HCT116 (cell line): ENCODE measurements around the gene TTC29. TPM values are rescaled to one million over a fixed set of nuclear protein-coding genes. Genes with fewer than 3 reads are reported as not detected.

Source experiments
- ATAC-seq: fragments of 200-7000 bp; cut with Tn5 transposase; 2 replicates; pipeline ENCODE4 v1.9.1; 2020; ENCODE audit warnings: mild to moderate bottlenecking, moderate library complexity
- BruUV-seq: library from RNA; stranded (reverse); fragments of 400-500 nt; replicated peaks from 2 replicates; lab custom pipeline; 2021; lab: Mats Ljungman, UMichigan
- CTCF ChIA-PET: fragments of 300-600 bp; sonication (Branson Sonifier 250); formaldehyde crosslinking; loops from one replicate; lab custom pipeline; 2021; ENCODE audit warnings: antibody characterized with exemption; lab: Charles Lee
- POLR2A ChIA-PET: fragments of 300-600, 350-600 bp; sonication (Branson Sonifier 250); formaldehyde crosslinking; loops from one replicate; lab custom pipeline; 2021; ENCODE audit warnings: antibody characterized with exemption; lab: Charles Lee
- RAD21 ChIA-PET, 2 experiments: fragments of 300-600 bp; sonication (Branson Sonifier 250); formaldehyde crosslinking; loops; one replicate each; lab custom pipeline; 2023; ENCODE audit warnings: low total read pairs in 2 of 2; ENCODE audit not compliant: uncharacterized antibody in 2 of 2, unreplicated experiment in 2 of 2, low non-redundant PET in 1 of 2; lab: Charles Lee
- DNase-seq: peaks from one replicate; pipeline ENCODE4 v3.0.0-alpha.2; 2010; ENCODE audit warnings: low read depth, low spot score
- H2AFZ ChIP-seq: fragments of 200-600 bp; shearing (Covaris generic), sonication (generic); 2 replicates; pipeline ENCODE4 v1.6.1; 2017; ENCODE audit warnings: low read depth, mixed run types, mixed read lengths, antibody characterized with exemption, low read length; ENCODE audit not compliant: poor library complexity, severe bottlenecking
- H3K27ac ChIP-seq: 2 replicates; pipeline ENCODE4 v1.5.1; 2012; ENCODE audit warnings: low read depth, low read length
- H3K27me3 ChIP-seq: fragments of 200-600 bp; sonication (generic); 2 replicates; pipeline ENCODE4 v1.6.1; 2016; ENCODE audit warnings: mixed run types, low read length, mixed read lengths; ENCODE audit not compliant: insufficient read depth
- H3K36me3 ChIP-seq, 2 experiments: fragments of 200-500 bp in 1 of 2; fragments of 200-600 bp in 1 of 2; sonication (Bioruptor generic) in 1 of 2; sonication (generic) in 1 of 2; 2 replicates each; pipeline versions ENCODE4 v1.5.1 to v1.6.1; 2014 to 2016; ENCODE audit warnings: low read length in 2 of 2, inconsistent platforms in 1 of 2, mixed read lengths in 1 of 2, mixed run types in 1 of 2; ENCODE audit not compliant: insufficient read depth in 2 of 2, control insufficient read depth in 1 of 2
- H3K4me1 ChIP-seq, 2 experiments: fragments of 200-600 bp in 1 of 2; sonication (generic) in 1 of 2; 2 replicates each; pipeline versions ENCODE4 v1.5.1 to v1.6.1; 2012 to 2017; ENCODE audit warnings: low read length in 2 of 2, inconsistent platforms in 1 of 2, mild to moderate bottlenecking in 1 of 2, mixed read lengths in 1 of 2, mixed run types in 1 of 2, moderate library complexity in 1 of 2; ENCODE audit not compliant: insufficient read depth in 2 of 2, control insufficient read depth in 1 of 2
- H3K4me2 ChIP-seq: fragments of 200-600 bp; sonication (generic); 2 replicates; pipeline ENCODE4 v1.6.1; 2017; ENCODE audit warnings: mixed run types, low read length, mixed read lengths
- H3K4me3 ChIP-seq, 2 experiments: fragments of 200-600 bp in 1 of 2; sonication (generic) in 1 of 2; replicated peaks in 1 of 2; 2 replicates each; pipeline ENCODE4 v1.5.1; 2011 to 2016; ENCODE audit warnings: low read length in 2 of 2, control low read depth in 1 of 2, low read depth in 1 of 2, mild to moderate bottlenecking in 1 of 2, mixed read lengths in 1 of 2, mixed run types in 1 of 2
- H3K79me2 ChIP-seq: fragments of 200-600 bp; sonication (generic); 2 replicates; pipeline ENCODE4 v1.6.1; 2017; ENCODE audit warnings: mild to moderate bottlenecking, mixed run types, low read length, moderate library complexity, mixed read lengths; ENCODE audit not compliant: insufficient read depth
- H3K9ac ChIP-seq: fragments of 200-600 bp; sonication (generic); 2 replicates; pipeline ENCODE4 v1.6.1; 2016; ENCODE audit warnings: low read length, mixed read lengths
- H3K9me2 ChIP-seq: fragments of 200-600 bp; sonication (generic), shearing (Covaris generic); 2 replicates; pipeline ENCODE4 v1.6.1; 2017; ENCODE audit warnings: mixed run types, mild to moderate bottlenecking, moderate library complexity; ENCODE audit not compliant: insufficient read depth
- H3K9me3 ChIP-seq, 2 experiments: fragments of 200-500 bp in 1 of 2; fragments of 200-600 bp in 1 of 2; sonication (Bioruptor generic) in 1 of 2; sonication (generic) in 1 of 2; 2 replicates each; pipeline ENCODE4 v1.6.1; 2014 to 2017; ENCODE audit warnings: low read length in 2 of 2, mixed read lengths in 2 of 2, inconsistent platforms in 1 of 2, low read depth in 1 of 2, mild to moderate bottlenecking in 1 of 2, mixed run types in 1 of 2, moderate library complexity in 1 of 2; ENCODE audit not compliant: control insufficient read depth in 1 of 2, insufficient read depth in 1 of 2
- H4K20me1 ChIP-seq: fragments of 200-600 bp; sonication (generic), shearing (Covaris generic); 2 replicates; pipeline ENCODE4 v1.6.1; 2017; ENCODE audit warnings: mixed run types, mild to moderate bottlenecking, moderate library complexity; ENCODE audit not compliant: insufficient read depth
- CTCF ChIP-seq, 3 experiments: fragments of 200-600 bp in 1 of 3; sonication (generic) in 1 of 3; IDR thresholded peaks in 2 of 3; conservative IDR thresholded peaks in 1 of 3; 2 replicates each; pipeline ENCODE4 v1.5.1; 2012 to 2017; ENCODE audit warnings: low read depth in 2 of 3, low read length in 2 of 3, antibody characterized with exemption in 1 of 3, borderline replicate concordance in 1 of 3, control low read depth in 1 of 3, mild to moderate bottlenecking in 1 of 3, mixed read lengths in 1 of 3, mixed run types in 1 of 3, moderate library complexity in 1 of 3; ENCODE audit not compliant: insufficient read depth in 1 of 3
- EZH2phosphoT487 ChIP-seq: fragments of 200-600 bp; IDR thresholded peaks from 2 replicates; pipeline ENCODE4 v1.6.1; 2018; ENCODE audit warnings: antibody characterized with exemption, borderline replicate concordance
- RAD21 ChIP-seq: IDR thresholded peaks from 2 replicates; pipeline ENCODE4 v1.6.1; 2012; ENCODE audit warnings: low read depth, mild to moderate bottlenecking
- REST ChIP-seq: IDR thresholded peaks from 2 replicates; pipeline ENCODE4 v1.6.1; 2012; ENCODE audit warnings: low read depth
- intact Hi-C: fragments of 100-400 bp; cut with micrococcal nuclease; formaldehyde crosslinking; loops from 2 replicates; pipeline ENCODE4 v1.10.0; 2022
- total RNA-seq: library from RNA; stranded (reverse); gene quantifications from one replicate; pipeline ENCODE4 v1.2.1, GENCODE V29; 2021; ENCODE audit not compliant: unreplicated experiment

TTC29 gene
- total RNA-seq, 1 experiment from 2014 or later = not detected

GRCh38 chr4:146916479-146917076, 29.1 kb downstream of the TTC29 start:
- intact Hi-C loops = loop anchor here (2.0 to 10.0 kb wide), 4 partner anchors 574 to 1292 kb away; no protein-coding TSS in a partner anchor
- BruUV-seq = no TSS peak
- Histone ChIP-seq H3K9ac (no peak overlapping the region), H4K20me1 (no peaks in the 10 kb centered on the region; the same call in 1 of the 2 replicates), H3K4me3 (no peak overlapping the region), H2AFZ (no peak overlapping the region), H3K36me3 (no peaks in the 10 kb centered on the region), H3K79me2 (no peaks in the 10 kb centered on the region), H3K4me1 (no peaks in the 10 kb centered on the region), H3K9me2 (no peaks in the 10 kb centered on the region), H3K27ac (no peak overlapping the region), H3K4me2 (no peak overlapping the region), H3K27me3 (peaks cover 56% of the 10 kb centered on the region), H3K9me3 (no peaks in the 10 kb centered on the region)
- no peak for TF ChIP-seq REST
- peak; percentile 83 for TF ChIP-seq RAD21
- TF ChIP-seq EZH2phosphoT487 = no peak
- peak; percentile 55 to 76 (median 67); a peak in 5 of 6 replicates for TF ChIP-seq CTCF (IDR thresholded peaks at IDR 0.05 in 2 of 3, conservative IDR thresholded peaks at IDR 0.05 in 1 of 3; ENCODE audit: borderline replicate concordance in 1 of 3, insufficient read depth in 1 of 3, low read depth in 2 of 3, low read length in 2 of 3)
- POLR2A ChIA-PET = no interaction called here
- DNase-seq (peak; percentile 26), ATAC-seq (no peak)
- RAD21 ChIA-PET = no interaction called here
- CTCF ChIA-PET = interaction anchor here (2.3 kb wide), 1 partner anchor 574 kb away, joined by 20 read pairs; no protein-coding TSS in a partner anchor
